Body of pancreas (tissue), 4 donors: ENCODE results near the gene ANKS1B.

Source experiments
- CTCF ChIP-seq, 7 experiments: fragments of 450-650 bp in 4 of 7; fragments of 200-600 bp in 3 of 7; sonication (generic) in 3 of 7; IDR thresholded peaks; one replicate each; pipeline ENCODE4 v1.5.1; 2016 to 2019; ENCODE audit warnings: antibody characterized with exemption in 7 of 7
- POLR2A ChIP-seq, 3 donors: fragments of 450-650 bp; IDR thresholded peaks; one replicate each; pipeline ENCODE4 v1.6.1; 2016; ENCODE audit warnings: antibody characterized with exemption in 3 of 3, mild to moderate bottlenecking in 2 of 3

GRCh38 chr12:99704458-99704857, 280.3 kb downstream of the ANKS1B start:
- TF ChIP-seq CTCF (IDR thresholded peaks at IDR 0.05) (no peak), POLR2A (IDR thresholded peaks at IDR 0.05) (no peak)
